MM.1S (cell line): ENCODE measurements around the gene PARK7.

ENCODE experiments used
- EZH2 ChIP-seq: fragments of 300-600 bp; sonication (generic); optimal IDR thresholded peaks from 2 replicates; pipeline ENCODE3; 2017; ENCODE audit warnings: low read depth, mild to moderate bottlenecking, antibody characterized with exemption, low read length, mixed read lengths
- EZH2phosphoT487 ChIP-seq: fragments of 300-600 bp; sonication (generic); IDR thresholded peaks from 2 replicates; pipeline ENCODE4 v1.6.1; 2018; ENCODE audit warnings: antibody characterized with exemption, low read length
- TF ChIP-seq, protein P1 (sequence below): fragments of 300-600 bp; sonication (generic); IDR thresholded peaks from 2 replicates; pipeline ENCODE4 v1.5.1; 2016; ENCODE audit warnings: antibody characterized with exemption, low read length, mixed read lengths

DNA sequence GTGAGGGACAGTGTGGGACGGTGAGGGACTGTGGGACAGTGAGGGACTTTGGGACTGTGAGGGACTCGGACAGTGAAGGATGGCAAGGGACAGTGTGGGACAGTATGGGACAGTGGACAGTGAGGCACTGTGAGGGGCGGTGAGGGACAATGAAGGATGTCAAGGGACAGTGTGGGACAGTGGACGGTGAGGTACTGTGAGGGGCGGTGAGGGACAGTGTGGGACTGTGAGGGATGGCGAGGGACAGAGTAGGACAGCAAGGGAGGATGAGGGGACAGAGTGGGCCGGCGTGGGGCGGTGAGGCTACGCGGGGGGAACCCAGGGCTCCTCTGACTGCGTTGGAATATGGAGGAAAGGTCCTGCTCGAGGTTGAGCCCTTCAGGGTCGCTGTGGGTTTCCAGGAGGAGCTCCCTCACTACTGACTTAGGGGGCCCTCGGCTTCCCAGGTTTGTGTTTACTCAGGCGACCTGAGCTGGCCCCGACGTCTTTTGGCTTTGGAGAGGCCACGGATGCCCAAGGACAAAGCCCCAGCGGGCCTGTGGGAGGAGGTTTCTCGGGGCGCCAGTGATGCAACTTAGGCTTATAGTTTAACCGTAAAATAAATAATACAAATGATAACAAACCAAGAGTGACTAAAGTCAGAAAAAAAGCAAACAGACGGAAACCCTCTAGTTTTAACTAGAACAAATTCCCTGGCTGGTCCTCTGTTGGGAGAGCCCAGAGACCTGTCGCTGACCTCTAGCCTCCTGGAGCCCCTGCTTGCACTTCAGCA, 65.7 kb downstream of the PARK7 start:
- TF ChIP-seq, protein P1, sequence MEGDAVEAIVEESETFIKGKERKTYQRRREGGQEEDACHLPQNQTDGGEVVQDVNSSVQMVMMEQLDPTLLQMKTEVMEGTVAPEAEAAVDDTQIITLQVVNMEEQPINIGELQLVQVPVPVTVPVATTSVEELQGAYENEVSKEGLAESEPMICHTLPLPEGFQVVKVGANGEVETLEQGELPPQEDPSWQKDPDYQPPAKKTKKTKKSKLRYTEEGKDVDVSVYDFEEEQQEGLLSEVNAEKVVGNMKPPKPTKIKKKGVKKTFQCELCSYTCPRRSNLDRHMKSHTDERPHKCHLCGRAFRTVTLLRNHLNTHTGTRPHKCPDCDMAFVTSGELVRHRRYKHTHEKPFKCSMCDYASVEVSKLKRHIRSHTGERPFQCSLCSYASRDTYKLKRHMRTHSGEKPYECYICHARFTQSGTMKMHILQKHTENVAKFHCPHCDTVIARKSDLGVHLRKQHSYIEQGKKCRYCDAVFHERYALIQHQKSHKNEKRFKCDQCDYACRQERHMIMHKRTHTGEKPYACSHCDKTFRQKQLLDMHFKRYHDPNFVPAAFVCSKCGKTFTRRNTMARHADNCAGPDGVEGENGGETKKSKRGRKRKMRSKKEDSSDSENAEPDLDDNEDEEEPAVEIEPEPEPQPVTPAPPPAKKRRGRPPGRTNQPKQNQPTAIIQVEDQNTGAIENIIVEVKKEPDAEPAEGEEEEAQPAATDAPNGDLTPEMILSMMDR = no peak
- no peak for TF ChIP-seq EZH2
- TF ChIP-seq EZH2phosphoT487 = no peak
